ENCODE results near the gene NYNRIN. TPM values are rescaled to one million over a fixed set of nuclear protein-coding genes. Genes with fewer than 3 reads are reported as not detected.

Gene NYNRIN
- total RNA-seq, 1 donor from 2014 or later: 6.0 TPM

DNA sequence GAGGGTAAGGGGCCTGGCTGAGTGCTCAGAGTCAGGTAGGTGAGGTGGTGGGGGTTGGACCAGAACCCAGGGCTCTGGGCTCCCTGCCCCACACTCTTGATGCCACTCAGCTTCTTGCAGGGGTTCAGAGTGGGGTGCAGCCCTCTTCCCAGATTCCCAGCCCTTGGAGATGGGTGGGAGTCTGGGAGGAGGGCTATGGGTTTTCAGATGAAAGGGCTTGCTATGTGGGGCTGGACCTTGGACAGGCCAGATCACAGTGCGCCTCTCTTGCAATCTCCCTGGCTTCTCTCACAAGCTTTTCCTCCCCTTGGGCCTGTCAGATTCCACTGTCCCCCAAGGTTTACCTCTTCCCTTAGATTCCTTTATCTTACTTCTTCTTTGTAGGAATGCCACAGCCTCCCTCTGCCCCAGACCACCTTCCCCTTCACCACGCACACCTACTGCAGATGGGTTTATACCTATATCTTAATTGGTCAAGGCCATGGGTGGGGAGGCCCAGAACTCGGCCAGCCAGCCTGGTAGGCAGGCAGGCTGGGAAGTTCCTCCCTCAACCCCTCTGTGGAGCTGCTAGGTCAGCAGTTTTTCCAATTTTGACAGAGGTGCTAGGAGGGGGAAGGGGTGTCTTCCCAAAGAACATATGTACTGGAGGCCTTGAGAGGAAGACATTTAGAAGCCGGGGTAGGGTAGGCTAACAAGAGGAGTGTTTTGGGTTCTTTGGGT is 1.4 kb downstream of the NYNRIN start:
- Histone ChIP-seq H3K27me3 (ENCODE audit: control insufficient read depth, insufficient read depth, low read length) (no peaks in the 10 kb centered on the region), H3K36me3 (ENCODE audit: control insufficient read depth, insufficient read depth, low read length) (no peaks in the 10 kb centered on the region), H3K4me3 (ENCODE audit: low read depth, low read length) (no peak overlapping the region)
- TF ChIP-seq, protein P1, sequence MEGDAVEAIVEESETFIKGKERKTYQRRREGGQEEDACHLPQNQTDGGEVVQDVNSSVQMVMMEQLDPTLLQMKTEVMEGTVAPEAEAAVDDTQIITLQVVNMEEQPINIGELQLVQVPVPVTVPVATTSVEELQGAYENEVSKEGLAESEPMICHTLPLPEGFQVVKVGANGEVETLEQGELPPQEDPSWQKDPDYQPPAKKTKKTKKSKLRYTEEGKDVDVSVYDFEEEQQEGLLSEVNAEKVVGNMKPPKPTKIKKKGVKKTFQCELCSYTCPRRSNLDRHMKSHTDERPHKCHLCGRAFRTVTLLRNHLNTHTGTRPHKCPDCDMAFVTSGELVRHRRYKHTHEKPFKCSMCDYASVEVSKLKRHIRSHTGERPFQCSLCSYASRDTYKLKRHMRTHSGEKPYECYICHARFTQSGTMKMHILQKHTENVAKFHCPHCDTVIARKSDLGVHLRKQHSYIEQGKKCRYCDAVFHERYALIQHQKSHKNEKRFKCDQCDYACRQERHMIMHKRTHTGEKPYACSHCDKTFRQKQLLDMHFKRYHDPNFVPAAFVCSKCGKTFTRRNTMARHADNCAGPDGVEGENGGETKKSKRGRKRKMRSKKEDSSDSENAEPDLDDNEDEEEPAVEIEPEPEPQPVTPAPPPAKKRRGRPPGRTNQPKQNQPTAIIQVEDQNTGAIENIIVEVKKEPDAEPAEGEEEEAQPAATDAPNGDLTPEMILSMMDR (IDR thresholded peaks at IDR 0.05; ENCODE audit: insufficient read depth, low read length, poor library complexity, severe bottlenecking): no peak
- DNase-seq (ENCODE audit: low read depth): no peak

DNA sequence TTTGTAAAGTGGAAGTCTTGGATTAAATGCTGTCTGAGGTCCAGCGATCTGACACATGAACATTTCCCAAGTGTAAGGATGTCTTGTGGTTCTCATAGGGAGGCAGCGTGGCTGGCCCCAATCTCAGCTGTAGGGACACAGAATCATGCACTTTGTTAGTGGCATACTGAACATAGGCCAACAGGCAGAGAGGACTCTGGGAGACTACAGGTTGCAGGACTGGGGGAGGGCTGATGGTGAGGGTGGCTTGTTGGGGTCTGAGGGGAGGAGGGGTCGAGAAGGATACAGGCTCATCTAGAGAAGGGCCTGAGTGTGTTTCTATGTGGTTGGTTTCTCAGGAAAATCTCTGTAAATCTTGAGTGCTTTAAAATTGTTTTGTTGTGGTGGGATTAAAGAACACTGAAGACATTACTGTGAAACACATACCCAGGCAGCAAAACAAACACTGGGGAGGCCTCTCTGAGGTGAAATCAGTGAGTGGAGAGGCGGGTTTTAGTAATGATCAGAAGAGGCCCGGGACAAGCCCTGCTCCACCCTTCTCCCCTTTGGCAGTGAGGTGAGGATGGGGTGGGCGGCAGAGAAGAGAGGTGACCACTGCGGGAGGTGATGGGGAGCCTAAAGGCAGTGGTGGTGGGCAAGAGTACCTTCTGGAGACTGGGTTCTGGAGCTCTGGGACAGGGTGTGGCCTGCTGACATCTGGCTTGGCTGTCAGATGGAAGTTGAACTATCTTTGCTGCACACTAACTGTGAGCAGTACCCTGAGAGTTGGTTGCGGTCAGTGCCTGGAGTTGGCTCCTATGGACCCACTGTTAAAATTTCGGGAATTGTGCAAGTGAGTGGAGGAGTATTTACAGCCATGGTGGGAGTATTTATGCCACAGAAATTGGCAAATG is 3.3 kb downstream of the NYNRIN start:
- no peak overlapping the region for H3K4me3 ChIP-seq (ENCODE audit: low read depth, low read length)
- TF ChIP-seq, protein P1 (IDR thresholded peaks at IDR 0.05; ENCODE audit: insufficient read depth, low read length, poor library complexity, severe bottlenecking): no peak
- no peaks in the 10 kb centered on the region for H3K36me3 ChIP-seq (ENCODE audit: control insufficient read depth, insufficient read depth, low read length)
- no peak for DNase-seq (ENCODE audit: low read depth)
- H3K27me3 ChIP-seq (ENCODE audit: control insufficient read depth, insufficient read depth, low read length): no peaks in the 10 kb centered on the region

DNA sequence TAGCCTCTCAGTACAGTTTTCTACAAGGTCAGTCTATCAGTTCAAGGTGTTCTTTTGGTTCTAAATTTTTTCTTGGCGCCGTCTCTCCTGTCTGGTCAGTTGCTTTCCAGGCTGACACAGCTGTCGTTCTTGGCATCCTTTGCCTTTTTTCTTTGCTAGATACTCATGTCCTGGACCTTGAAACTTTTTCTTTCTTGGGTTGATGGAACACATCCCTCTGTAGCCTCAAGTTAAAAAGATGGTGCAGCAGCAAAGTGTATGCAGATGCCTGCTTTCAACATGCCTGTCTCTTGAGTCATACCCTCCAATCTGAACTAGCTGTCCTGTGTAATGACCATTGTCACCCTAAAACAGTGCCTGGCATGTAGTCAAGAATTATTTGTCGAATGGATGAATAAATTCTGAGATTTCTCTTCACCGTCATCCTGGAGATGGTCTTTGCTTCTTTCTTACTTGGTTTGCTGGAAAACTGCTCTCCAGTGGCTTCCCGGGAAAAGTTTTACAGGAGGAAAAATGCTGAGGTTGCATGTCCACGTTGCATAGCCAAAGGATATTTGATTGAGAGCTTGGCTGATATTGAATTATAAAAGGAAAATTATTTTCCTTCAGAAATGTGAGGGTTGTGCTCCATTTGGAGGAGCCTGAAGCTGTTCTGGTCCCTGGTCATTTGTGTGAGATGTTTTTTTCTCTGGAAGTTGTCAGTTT is 4.6 kb downstream of the NYNRIN start:
- no peaks in the 10 kb centered on the region for H3K36me3 ChIP-seq (ENCODE audit: control insufficient read depth, insufficient read depth, low read length)

DNA sequence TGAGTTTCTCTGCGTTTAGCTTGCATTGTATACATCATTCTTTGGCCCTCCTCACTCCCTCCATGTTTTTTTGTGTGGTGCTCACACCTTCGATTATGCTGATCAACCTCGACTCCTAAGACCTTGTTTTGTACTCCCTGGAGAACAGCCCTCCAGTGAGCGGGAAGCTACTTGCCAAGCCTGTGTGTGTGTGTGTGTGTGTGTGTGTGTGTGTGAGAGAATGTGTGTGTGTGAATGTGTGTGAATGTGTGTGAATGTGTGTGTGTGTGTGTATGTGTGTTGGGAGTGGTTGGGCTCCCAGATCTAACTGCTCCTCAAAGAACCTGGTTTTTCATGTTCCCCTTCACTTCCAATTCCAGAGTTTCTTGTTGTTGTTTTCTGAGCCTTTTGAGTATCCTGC is 6.0 kb downstream of the NYNRIN start:
- no peaks in the 10 kb centered on the region for H3K36me3 ChIP-seq (ENCODE audit: control insufficient read depth, insufficient read depth, low read length)

More for the DNA sequence above, 4.6 kb downstream of the NYNRIN start:
- TF ChIP-seq, protein P1 (IDR thresholded peaks at IDR 0.05; ENCODE audit: insufficient read depth, low read length, poor library complexity, severe bottlenecking): no peak
- no peaks in the 10 kb centered on the region for H3K27me3 ChIP-seq (ENCODE audit: control insufficient read depth, insufficient read depth, low read length)
- H3K4me3 ChIP-seq (ENCODE audit: low read depth, low read length): no peak overlapping the region
- no peak for DNase-seq (ENCODE audit: low read depth)

DNA sequence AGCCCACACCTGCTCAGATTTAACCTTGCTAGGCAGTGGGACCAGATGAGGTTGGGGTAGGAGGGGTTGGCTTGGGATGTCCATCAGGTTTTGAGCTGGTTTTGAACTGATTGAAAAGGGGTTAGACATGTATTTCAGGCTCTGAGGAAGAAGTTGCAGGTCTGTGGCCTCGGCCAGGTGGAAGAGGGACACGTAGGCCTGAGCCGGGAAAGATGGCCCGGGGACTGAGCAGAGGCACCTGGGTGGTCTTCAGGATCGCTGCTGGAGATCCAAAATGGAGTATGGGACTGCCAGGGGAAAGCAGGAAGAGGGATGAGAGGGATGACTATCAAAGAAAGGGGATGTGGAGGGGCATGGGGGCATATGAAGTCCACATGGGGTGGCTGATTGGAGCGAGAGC is 7.6 kb downstream of the NYNRIN start:
- TF ChIP-seq, protein P1 (IDR thresholded peaks at IDR 0.05; ENCODE audit: insufficient read depth, low read length, poor library complexity, severe bottlenecking): no peak
- no peak for DNase-seq (ENCODE audit: low read depth)
- H3K27me3 ChIP-seq (ENCODE audit: control insufficient read depth, insufficient read depth, low read length): no peaks in the 10 kb centered on the region
- no peaks in the 10 kb centered on the region for H3K36me3 ChIP-seq (ENCODE audit: control insufficient read depth, insufficient read depth, low read length)
- no peak overlapping the region for H3K4me3 ChIP-seq (ENCODE audit: low read depth, low read length)

More for the DNA sequence above, 6.0 kb downstream of the NYNRIN start:
- Histone ChIP-seq H3K27me3 (ENCODE audit: control insufficient read depth, insufficient read depth, low read length) (no peaks in the 10 kb centered on the region), H3K4me3 (ENCODE audit: low read depth, low read length) (no peak overlapping the region)
- TF ChIP-seq, protein P1 (IDR thresholded peaks at IDR 0.05; ENCODE audit: insufficient read depth, low read length, poor library complexity, severe bottlenecking): no peak
- no peak for DNase-seq (ENCODE audit: low read depth)

Data from kidney epithelial cell (primary cell).